ENCODE data around the gene ANK2.
"Not testable (repeated sequence)": the region's sequence is repeated elsewhere in the genome, so short reads cannot be mapped to it uniquely, and the experiment has no call there.

The ANK2 gene

GRCh38 chr4:113153529-113154101, 104.2 kb downstream of the ANK2 start:
- DNase-seq (ENCODE audit: low spot score): no peak

GRCh38 chr4:113154281-113154680, 104.8 kb downstream of the ANK2 start:
- no peak for DNase-seq (ENCODE audit: low spot score)

GRCh38 chr4:113157086-113157857, 107.8 kb downstream of the ANK2 start:
- no peak for DNase-seq (ENCODE audit: low spot score)

GRCh38 chr4:113159942-113160545, 110.6 kb downstream of the ANK2 start:
- DNase-seq (ENCODE audit: low spot score): no peak

- DNase-seq (ENCODE audit: low spot score): no peak
These were observed 111.1 kb downstream of the ANK2 start for GRCh38 chr4:113160548-113160947.

- DNase-seq (ENCODE audit: low spot score): no peak
These were observed 112.6 kb downstream of the ANK2 start for GRCh38 chr4:113162089-113162488.

- no peak for DNase-seq (ENCODE audit: low spot score)
These were observed 119.9 kb downstream of the ANK2 start for GRCh38 chr4:113169368-113169767.

GRCh38 chr4:113170115-113170804, 120.8 kb downstream of the ANK2 start:
- no peak for DNase-seq (ENCODE audit: low spot score)

- no peak for DNase-seq (ENCODE audit: low spot score)
These were observed 121.5 kb downstream of the ANK2 start for GRCh38 chr4:113170805-113171468.

GRCh38 chr4:113173126-113173792, 123.8 kb downstream of the ANK2 start:
- no peak for DNase-seq (ENCODE audit: low spot score)

GRCh38 chr4:113173793-113174264, 124.4 kb downstream of the ANK2 start:
- no peak for DNase-seq (ENCODE audit: low spot score)

- no peak for DNase-seq (ENCODE audit: low spot score)
These were observed 129.6 kb downstream of the ANK2 start for GRCh38 chr4:113179091-113179490.

- no peak for DNase-seq (ENCODE audit: low spot score)
These were observed 130.5 kb downstream of the ANK2 start for GRCh38 chr4:113179996-113180395.

GRCh38 chr4:113181289-113182007, 132.0 kb downstream of the ANK2 start:
- no peak for DNase-seq (ENCODE audit: low spot score)

GRCh38 chr4:113183032-113183605, 133.7 kb downstream of the ANK2 start:
- no peak for DNase-seq (ENCODE audit: low spot score)

GRCh38 chr4:113186220-113186619, 136.8 kb downstream of the ANK2 start:
- not testable (repeated sequence) for DNase-seq (ENCODE audit: low spot score)

GRCh38 chr4:113186913-113187312, 137.5 kb downstream of the ANK2 start:
- no peak for DNase-seq (ENCODE audit: low spot score)

GRCh38 chr4:113187358-113187757, 137.9 kb downstream of the ANK2 start:
- DNase-seq (ENCODE audit: low spot score): no peak

- DNase-seq (ENCODE audit: low spot score): no peak
These were observed 140.1 kb downstream of the ANK2 start for GRCh38 chr4:113189546-113189945.

- DNase-seq (ENCODE audit: low spot score): no peak
These were observed 159.7 kb downstream of the ANK2 start for GRCh38 chr4:113209153-113209552.
